BJ (cell line): Measurements from ENCODE around the gene NBPF26. TPM values are rescaled to one million over a fixed set of nuclear protein-coding genes. Genes with fewer than 3 reads are reported as not detected.
"Not testable (repeated sequence)": the region's sequence is repeated elsewhere in the genome, so short reads cannot be mapped to it uniquely, and the experiment has no call there.

Source experiments
- CTCF ChIA-PET: fragments of 350-600 bp; formaldehyde crosslinking; extraction: SDS; loops from one replicate; lab custom pipeline; 2021; ENCODE audit warnings: antibody characterized with exemption, inconsistent platforms; lab: Yijun Ruan, JAX
- POLR2A ChIA-PET: fragments of 300-600 bp; sonication (Branson Sonifier 250); formaldehyde crosslinking; extraction: SDS; loops from one replicate; lab custom pipeline; 2021; ENCODE audit warnings: antibody characterized with exemption; lab: Charles Lee
- DNase-seq: peaks from one replicate; pipeline ENCODE4 v3.0.0-alpha.2; 2011; ENCODE audit warnings: low read depth
- H3K27me3 ChIP-seq: 2 replicates; pipeline ENCODE4 v1.6.0; 2011; ENCODE audit warnings: low read length; ENCODE audit not compliant: control insufficient read depth, insufficient read depth
- H3K36me3 ChIP-seq: 2 replicates; pipeline ENCODE4 v1.5.1; 2011; ENCODE audit warnings: low read length; ENCODE audit not compliant: control insufficient read depth, insufficient read depth
- H3K4me3 ChIP-seq: 2 replicates; pipeline ENCODE4 v1.5.1; 2011; ENCODE audit warnings: low read depth, mild to moderate bottlenecking, control low read depth, low read length
- polyA plus RNA-seq: library from polyadenylated mRNA; depleted of rRNA; stranded (reverse); fragments of >200 nt; gene quantifications from 2 replicates; pipeline ENCODE4 v1.2.3, GENCODE V29; 2011
- TF ChIP-seq, protein P1 (sequence below): IDR thresholded peaks from 2 replicates; pipeline ENCODE4 v1.5.1; 2011; ENCODE audit warnings: low read depth, mild to moderate bottlenecking, control low read depth, inconsistent platforms, low read length, moderate library complexity; ENCODE audit not compliant: insufficient read depth

NBPF26 gene
- polyA plus RNA-seq, 1 experiment, result 15.0 TPM

DNA sequence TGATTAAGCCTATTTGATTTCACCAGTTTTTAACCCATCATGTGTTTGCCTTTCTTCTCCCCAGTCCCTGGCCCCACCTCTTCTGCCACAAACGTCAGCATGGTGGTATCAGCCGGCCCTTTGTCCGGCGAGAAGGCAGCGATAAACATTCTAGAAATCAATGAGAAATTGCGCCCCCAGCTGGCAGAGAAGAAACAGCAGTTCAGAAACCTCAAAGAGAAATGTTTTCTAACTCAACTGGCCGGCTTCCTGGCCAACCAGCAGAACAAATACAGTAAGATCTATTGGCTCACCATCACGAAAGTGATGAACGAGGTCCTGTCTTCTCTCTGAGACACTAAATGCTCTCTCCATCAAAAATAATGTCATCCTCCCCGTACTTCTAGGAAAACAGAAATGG, 88.1 kb downstream of the NBPF26 start:
- DNase-seq, H3K27me3 ChIP-seq, CTCF ChIA-PET, H3K36me3 ChIP-seq, H3K4me3 ChIP-seq, POLR2A ChIA-PET: not testable (repeated sequence)
- TF ChIP-seq, protein P1, sequence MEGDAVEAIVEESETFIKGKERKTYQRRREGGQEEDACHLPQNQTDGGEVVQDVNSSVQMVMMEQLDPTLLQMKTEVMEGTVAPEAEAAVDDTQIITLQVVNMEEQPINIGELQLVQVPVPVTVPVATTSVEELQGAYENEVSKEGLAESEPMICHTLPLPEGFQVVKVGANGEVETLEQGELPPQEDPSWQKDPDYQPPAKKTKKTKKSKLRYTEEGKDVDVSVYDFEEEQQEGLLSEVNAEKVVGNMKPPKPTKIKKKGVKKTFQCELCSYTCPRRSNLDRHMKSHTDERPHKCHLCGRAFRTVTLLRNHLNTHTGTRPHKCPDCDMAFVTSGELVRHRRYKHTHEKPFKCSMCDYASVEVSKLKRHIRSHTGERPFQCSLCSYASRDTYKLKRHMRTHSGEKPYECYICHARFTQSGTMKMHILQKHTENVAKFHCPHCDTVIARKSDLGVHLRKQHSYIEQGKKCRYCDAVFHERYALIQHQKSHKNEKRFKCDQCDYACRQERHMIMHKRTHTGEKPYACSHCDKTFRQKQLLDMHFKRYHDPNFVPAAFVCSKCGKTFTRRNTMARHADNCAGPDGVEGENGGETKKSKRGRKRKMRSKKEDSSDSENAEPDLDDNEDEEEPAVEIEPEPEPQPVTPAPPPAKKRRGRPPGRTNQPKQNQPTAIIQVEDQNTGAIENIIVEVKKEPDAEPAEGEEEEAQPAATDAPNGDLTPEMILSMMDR, result peak; percentile 32

DNA sequence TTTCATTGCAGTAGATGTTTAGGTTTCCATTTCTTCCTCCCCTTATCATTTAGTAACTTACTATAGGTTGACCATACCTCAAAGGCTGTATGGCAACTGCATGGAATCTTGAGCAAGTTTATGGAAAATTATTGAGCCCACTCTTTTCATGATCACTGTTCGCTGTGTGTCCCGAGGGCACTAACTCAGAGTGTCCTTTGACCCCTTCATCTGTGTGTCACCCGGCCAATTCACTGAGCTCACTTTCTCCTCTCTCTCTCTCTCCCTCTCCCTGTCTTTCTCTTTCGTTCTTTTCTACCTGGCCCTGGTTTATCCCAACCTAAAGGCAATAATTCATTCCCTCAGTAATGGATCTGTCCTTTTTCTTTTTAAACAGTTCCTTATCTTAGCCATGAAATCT, 101.3 kb downstream of the NBPF26 start:
- CTCF ChIA-PET, H3K36me3 ChIP-seq, H3K4me3 ChIP-seq, H3K27me3 ChIP-seq, POLR2A ChIA-PET, DNase-seq: not testable (repeated sequence)

DNA sequence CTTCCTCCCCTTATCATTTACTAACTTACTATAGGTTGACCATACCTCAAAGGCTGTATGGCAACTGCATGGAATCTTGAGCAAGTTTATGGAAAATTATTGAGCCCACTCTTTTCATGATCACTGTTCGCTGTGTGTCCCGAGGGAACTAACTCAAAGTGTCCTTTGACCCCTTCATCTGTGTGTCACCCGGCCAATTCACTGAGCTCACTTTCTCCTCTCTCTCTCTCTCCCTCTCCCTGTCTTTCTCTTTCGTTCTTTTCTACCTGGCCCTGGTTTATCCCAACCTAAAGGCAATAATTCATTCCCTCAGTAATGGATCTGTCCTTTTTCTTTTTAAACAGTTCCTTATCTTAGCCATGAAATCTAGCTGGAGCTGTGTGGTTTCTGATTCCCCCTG, 102.9 kb downstream of the NBPF26 start:
- CTCF ChIA-PET, POLR2A ChIA-PET: not testable (repeated sequence)

DNA sequence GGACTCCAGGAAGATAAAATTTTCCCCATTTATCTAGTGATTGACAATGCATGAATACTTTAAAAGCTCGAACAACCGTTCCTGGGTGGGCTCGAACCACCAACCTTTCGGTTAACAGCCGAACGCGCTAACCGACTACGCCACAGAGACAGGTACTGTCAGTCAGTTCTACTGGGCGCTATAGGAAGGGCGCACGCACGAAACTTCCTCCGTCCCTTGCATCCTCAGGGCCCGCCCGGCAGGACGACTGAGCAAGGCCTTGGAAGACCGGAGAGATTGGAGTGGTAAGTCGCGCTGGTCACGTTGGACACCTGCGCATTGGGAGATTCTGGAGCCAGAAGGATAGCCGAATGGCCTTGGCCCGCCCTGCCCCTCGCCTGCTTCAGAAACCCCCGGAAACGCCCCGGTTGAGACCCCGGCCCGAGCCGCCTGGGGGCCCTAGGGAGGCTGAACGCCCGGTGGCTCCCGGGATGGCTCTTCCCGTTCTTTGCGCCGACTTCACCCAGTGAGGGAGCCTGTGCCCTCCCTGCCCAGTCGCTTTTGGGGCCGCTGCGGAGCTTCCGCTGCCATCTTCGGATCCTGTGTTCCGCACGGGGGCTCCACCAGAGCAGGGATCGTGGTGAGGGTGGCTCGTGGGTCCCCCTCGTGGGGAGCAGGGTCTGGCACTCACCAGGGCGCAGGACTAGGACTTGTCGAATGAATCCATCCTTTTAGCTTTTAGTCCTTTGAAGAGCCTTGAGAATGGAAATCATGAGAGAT, 120.6 kb downstream of the NBPF26 start:
- H3K4me3 ChIP-seq, result peak overlapping the region; percentile 26
- H3K36me3 ChIP-seq, POLR2A ChIA-PET, H3K27me3 ChIP-seq, DNase-seq, CTCF ChIA-PET: not testable (repeated sequence)

More for the DNA sequence above, 102.9 kb downstream of the NBPF26 start:
- H3K36me3 ChIP-seq, H3K27me3 ChIP-seq, H3K4me3 ChIP-seq, DNase-seq: not testable (repeated sequence)

DNA sequence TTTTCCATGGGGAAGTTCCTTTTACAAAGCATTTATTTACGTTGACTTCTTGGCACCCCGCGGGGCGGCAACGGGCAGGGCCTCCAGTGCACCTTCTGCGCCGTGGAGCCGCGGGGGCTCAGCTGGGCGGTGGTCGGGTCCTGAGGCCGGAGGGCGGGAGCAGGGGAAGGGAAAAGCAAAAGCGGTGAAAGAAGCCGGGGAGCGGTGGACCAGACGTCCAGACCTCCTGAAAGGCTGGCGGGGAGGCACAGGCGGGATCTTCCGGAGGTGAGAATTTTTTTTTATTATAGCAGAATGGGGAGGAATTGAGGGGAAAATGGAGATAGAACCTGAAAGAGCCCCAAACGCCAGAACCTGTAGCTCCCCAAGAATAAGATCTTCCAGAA, 121.2 kb downstream of the NBPF26 start:
- POLR2A ChIA-PET, result not testable (repeated sequence)

DNA sequence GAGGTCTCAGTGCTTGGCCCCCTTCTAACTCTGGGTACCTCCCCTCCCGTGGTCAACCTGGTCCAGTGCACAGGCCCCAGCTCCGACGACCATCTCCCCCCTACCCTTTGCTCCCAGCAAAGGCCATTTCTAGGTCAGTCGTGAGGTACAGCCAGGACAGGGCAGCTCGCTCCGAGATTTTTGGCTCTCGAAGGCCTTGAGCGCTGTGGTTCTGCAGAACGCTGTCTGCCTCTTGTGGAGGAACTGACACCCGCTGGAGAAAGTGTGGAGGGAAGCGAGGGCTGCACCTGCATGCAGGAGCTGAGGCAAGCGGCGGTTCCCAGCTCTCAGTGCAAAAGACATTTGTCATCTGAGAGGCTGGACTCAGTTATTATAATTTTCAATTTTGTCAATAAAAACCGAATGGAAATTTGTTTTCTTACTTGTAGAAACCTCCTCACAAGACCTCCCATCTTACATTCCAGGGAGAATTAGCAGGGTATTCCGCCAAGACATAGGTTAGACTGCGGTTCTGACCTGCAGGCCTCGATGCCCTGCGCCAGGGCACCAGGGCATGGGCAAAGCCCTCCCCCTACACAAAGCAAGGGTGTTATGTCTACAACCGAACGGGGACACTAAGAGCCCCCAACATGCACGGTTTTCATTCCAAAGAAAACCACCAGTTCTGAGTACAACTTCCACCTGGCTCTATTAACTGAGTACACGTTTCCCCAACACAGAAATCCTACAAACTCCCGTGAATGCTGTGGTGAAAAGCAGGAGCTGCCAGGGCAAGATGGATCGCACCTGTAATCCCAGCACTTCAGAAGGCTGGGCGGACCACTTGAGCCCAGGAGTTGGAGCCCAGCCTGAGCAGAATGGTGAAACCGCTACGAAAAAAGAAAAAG, 125.9 kb downstream of the NBPF26 start:
- H3K4me3 ChIP-seq, H3K27me3 ChIP-seq, DNase-seq, POLR2A ChIA-PET, H3K36me3 ChIP-seq, CTCF ChIA-PET: not testable (repeated sequence)

More for the DNA sequence above, 121.2 kb downstream of the NBPF26 start:
- DNase-seq, H3K27me3 ChIP-seq, H3K36me3 ChIP-seq, CTCF ChIA-PET: not testable (repeated sequence)
- peak overlapping the region; percentile 23 for H3K4me3 ChIP-seq

DNA sequence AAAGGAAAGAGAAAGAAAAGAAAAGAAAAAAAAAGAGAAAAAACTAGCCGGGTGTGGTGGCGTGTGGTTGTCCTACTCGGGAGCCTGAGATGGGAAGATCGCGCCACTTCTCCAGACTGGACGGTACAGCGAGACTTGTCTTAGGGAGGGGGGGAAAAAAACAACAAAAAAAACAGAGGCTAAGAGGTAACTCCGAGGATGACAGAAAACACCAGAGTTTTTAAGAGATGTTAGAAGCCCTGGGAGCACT, 126.5 kb downstream of the NBPF26 start:
- DNase-seq, H3K36me3 ChIP-seq, H3K4me3 ChIP-seq, CTCF ChIA-PET, POLR2A ChIA-PET, H3K27me3 ChIP-seq: not testable (repeated sequence)

DNA sequence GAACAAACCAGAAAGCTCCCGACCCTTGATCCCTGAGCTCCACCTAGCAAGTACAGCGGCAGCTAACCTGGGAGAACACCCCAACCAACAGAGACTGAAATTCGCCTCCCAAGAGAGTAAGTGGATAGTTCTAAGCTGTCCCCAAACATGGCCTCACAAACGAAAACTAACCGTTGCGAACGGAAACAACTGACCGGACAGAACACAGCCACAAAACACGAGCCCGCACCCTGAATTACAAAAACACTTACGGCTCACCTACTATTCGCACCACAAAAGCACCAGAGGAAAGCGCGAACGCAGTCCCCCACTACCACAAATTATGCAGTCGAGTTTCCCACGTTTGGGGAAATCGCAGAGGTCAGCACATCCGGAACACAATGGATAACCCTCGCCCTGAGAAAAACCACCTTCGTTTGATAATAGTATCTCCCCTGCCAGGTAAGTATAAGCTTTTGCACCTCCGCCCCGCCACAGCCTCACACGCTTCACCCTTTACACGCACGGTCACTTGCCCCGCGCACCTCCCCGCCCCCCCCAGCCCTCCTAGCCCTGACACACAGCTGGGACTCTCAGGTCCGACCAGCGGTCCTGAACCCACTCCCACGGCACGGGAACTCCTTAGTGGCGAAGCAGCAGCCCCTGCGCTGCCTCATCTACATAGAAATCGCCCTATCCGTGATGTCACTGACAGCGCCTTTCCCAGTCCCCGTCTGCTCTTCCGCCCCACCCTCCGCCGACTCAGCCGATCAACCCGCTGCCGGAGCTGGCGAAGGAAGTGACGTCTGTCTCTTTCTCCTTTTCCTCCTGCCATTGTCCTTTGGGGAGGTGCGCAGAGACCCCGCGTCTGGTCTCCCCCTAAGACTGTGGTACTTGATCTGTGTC, 127.0 kb downstream of the NBPF26 start:
- DNase-seq, result peak; percentile 49
- H3K27me3 ChIP-seq, H3K36me3 ChIP-seq, CTCF ChIA-PET, POLR2A ChIA-PET: not testable (repeated sequence)
- peak overlapping the region; percentile 36 for H3K4me3 ChIP-seq

DNA sequence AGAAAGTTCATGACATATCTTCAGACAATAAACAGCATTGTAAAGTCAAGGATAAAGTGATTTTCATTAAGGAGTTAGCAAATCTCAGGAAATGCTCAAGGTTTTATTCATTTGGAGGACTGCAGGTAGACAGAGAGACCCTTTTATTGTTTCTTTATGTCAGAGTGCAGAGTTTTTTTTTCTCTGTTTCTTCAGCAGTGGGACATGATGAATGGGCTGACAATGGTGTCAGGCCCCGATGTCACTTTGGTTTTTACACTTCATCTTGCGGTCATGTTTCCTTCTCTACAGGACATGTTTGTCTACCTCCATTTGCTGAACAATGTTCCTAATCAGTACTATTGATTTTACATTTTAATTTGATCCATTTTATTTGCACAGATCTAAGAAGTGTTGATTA, 134.4 kb downstream of the NBPF26 start:
- CTCF ChIA-PET, POLR2A ChIA-PET, H3K27me3 ChIP-seq, DNase-seq, H3K36me3 ChIP-seq, H3K4me3 ChIP-seq: not testable (repeated sequence)

DNA sequence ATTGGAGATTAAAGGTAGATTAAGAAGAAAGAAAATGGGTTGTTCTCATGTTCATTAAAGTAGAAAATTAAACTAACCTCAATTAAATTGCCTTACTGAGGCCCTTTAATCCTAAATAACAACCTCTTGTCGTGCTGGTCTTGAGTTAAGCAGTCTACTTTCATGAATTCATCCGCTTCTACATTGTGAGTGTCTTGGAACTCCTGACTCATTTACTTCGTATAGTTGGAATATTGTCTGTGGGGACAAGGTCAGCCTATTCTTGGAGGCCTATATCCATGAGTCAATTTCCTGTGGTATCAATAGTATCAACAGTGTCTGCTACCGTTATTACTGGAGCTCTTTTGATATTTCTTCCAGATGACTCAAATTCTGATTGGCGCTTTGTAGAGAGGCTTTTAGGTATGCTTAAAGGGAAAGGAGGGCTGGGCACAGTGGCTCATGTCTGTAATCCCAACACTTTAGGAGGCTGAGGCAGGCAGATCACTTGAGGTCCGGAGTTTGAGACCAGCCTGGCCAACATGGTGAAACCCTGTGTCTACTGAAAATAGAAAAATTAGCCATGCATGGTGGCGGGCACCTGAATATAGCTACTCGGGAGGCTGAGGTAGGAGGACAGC, 136.0 kb downstream of the NBPF26 start:
- H3K36me3 ChIP-seq, CTCF ChIA-PET, H3K4me3 ChIP-seq, DNase-seq, POLR2A ChIA-PET, H3K27me3 ChIP-seq: not testable (repeated sequence)

DNA sequence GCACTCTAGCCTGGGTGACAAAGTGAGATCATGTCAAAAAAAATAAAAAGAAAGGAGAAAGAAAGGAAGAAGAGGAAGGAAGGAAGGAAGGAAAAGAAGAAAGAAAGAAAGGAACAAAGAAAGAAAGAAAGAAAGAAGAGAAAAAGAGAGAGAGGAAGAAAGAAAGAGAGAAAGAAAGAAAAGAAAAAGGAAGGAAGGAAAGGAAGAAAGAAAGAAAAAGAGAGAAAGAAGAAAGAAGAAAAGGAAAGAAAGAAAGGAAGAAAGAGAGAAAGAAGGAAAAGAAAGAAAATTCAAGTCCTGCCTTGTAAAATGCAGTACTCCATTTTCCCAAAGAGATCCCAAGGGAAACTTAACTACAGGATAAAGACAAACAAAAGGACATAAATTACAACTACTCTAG, 154.5 kb downstream of the NBPF26 start:
- H3K4me3 ChIP-seq, H3K36me3 ChIP-seq, DNase-seq, POLR2A ChIA-PET, CTCF ChIA-PET, H3K27me3 ChIP-seq: not testable (repeated sequence)
